BLaER1 treated with 17β-estradiol and CSF1 and Interleukin-3, amounts not matched to agents 10 nM and 100 nM (cell line): ENCODE data around the gene MYH14.

Experiments used
- H3K27ac ChIP-seq, 11 experiments: shearing (Covaris generic); formaldehyde crosslinking; 2 replicates each; pipeline ENCODE4 v1.8.1; 2022
- H3K27me3 ChIP-seq, 11 experiments: shearing (Covaris generic); formaldehyde crosslinking; 2 replicates each; pipeline ENCODE4 v1.8.1; 2022
- H3K36me3 ChIP-seq, 11 experiments: shearing (Covaris generic); formaldehyde crosslinking; 2 replicates each; pipeline ENCODE4 v1.8.1; 2022
- H3K4me1 ChIP-seq, 10 experiments: shearing (Covaris generic); formaldehyde crosslinking; 2 replicates each; pipeline ENCODE4 v1.8.1; 2022
- H3K4me2 ChIP-seq, 11 experiments: shearing (Covaris generic); formaldehyde crosslinking; 2 replicates each; pipeline ENCODE4 v1.8.1; 2022
- H3K4me3 ChIP-seq, 10 experiments: shearing (Covaris generic); formaldehyde crosslinking; 2 replicates each; pipeline ENCODE4 v1.8.1; 2022
- H3K9ac ChIP-seq, 11 experiments: shearing (Covaris generic); formaldehyde crosslinking; 2 replicates each; pipeline ENCODE4 v1.8.1; 2022
- H3K9me3 ChIP-seq, 11 experiments: shearing (Covaris generic); formaldehyde crosslinking; replicated peaks in 1 of 11; 2 replicates each; pipeline ENCODE4 v1.8.1; 2022
- H4K20me1 ChIP-seq, 11 experiments: shearing (Covaris generic); formaldehyde crosslinking; 2 replicates each; pipeline ENCODE4 v1.8.1; 2022
- Cebpa-rat ChIP-seq, 11 experiments: shearing (Covaris generic); IDR thresholded peaks; 2 replicates each; pipeline ENCODE4 v1.8.1; 2022

MYH14 gene

GRCh38 chr19:50202386-50202785, 1.0 kb upstream of the MYH14 start:
- Histone ChIP-seq H3K9ac (no peak overlapping the region), H4K20me1 (no peaks in the 10 kb centered on the region), H3K9me3 (no peaks in the 10 kb centered on the region), H3K4me1 (peaks cover 13 to 17% (median 14%) of the 10 kb centered on the region in 10 experiments), H3K4me2 (no peak overlapping the region), H3K27me3 (peaks cover 0 to 4% (median 0%) of the 10 kb centered on the region in 11 experiments; a peak in 1 of 22 replicates), H3K36me3 (no peaks in the 10 kb centered on the region), H3K4me3 (no peak overlapping the region), H3K27ac (no peak overlapping the region)
- no peak for TF ChIP-seq Cebpa-rat (IDR thresholded peaks at IDR 0.05)

- Histone ChIP-seq H3K36me3 (no peaks in the 10 kb centered on the region), H4K20me1 (no peaks in the 10 kb centered on the region), H3K27ac (no peak overlapping the region), H3K9ac (no peak overlapping the region), H3K4me3 (no peak overlapping the region), H3K9me3 (no peaks in the 10 kb centered on the region), H3K4me1 (peaks cover 13 to 17% (median 14%) of the 10 kb centered on the region in 10 experiments), H3K27me3 (peaks cover 0 to 4% (median 0%) of the 10 kb centered on the region in 11 experiments; a peak in 1 of 22 replicates), H3K4me2 (no peak overlapping the region)
- TF ChIP-seq Cebpa-rat (IDR thresholded peaks at IDR 0.05) = no peak
Measured at GRCh38 chr19:50202962-50203280, 501 bp upstream of the MYH14 start.

- peaks cover 0 to 4% (median 0%) of the 10 kb centered on the region in 11 experiments; a peak in 1 of 22 replicates for H3K27me3 ChIP-seq
- H3K36me3 ChIP-seq = no peaks in the 10 kb centered on the region
- no peak overlapping the region for H3K27ac ChIP-seq
- no peak overlapping the region for H3K9ac ChIP-seq
- no peak for TF ChIP-seq Cebpa-rat (IDR thresholded peaks at IDR 0.05)
- H3K4me1 ChIP-seq = peaks cover 4 to 10% (median 6%) of the 10 kb centered on the region in 10 experiments
- H4K20me1 ChIP-seq = no peaks in the 10 kb centered on the region
- no peak overlapping the region for H3K4me3 ChIP-seq
- no peaks in the 10 kb centered on the region for H3K9me3 ChIP-seq
- no peak overlapping the region for H3K4me2 ChIP-seq
Measured at GRCh38 chr19:50204081-50204428, 633 bp downstream of the MYH14 start.

- H3K4me1 ChIP-seq = peaks cover 0 to 6% (median 0%) of the 10 kb centered on the region in 10 experiments; a peak in 4 of 20 replicates
- no peak for TF ChIP-seq Cebpa-rat (IDR thresholded peaks at IDR 0.05)
- H3K9me3 ChIP-seq = peaks cover 0 to under 1% (median 0%) of the 10 kb centered on the region in 11 experiments; a peak in 4 of 22 replicates
- H3K27me3 ChIP-seq = peaks cover 0 to 4% (median 0%) of the 10 kb centered on the region in 11 experiments; a peak in 1 of 22 replicates
- H3K36me3 ChIP-seq = no peaks in the 10 kb centered on the region
- H3K4me2 ChIP-seq = no peak overlapping the region
- no peak overlapping the region for H3K4me3 ChIP-seq
- no peaks in the 10 kb centered on the region for H4K20me1 ChIP-seq
- no peak overlapping the region for H3K27ac ChIP-seq
- H3K9ac ChIP-seq = no peak overlapping the region
Measured at GRCh38 chr19:50204811-50205675, 1.6 kb downstream of the MYH14 start.

GRCh38 chr19:50205681-50206138, 2.3 kb downstream of the MYH14 start:
- Histone ChIP-seq H3K4me3 (no peak overlapping the region), H3K4me2 (no peak overlapping the region), H3K9me3 (peaks cover 5 to 8% (median 6%) of the 10 kb centered on the region in 11 experiments; a peak in 19 of 22 replicates), H3K9ac (no peak overlapping the region; a peak in 1 of 22 replicates), H3K36me3 (no peaks in the 10 kb centered on the region), H3K27ac (no peak overlapping the region), H3K27me3 (peaks cover 0 to 4% (median 0%) of the 10 kb centered on the region in 11 experiments; a peak in 1 of 22 replicates), H4K20me1 (no peaks in the 10 kb centered on the region), H3K4me1 (peaks cover 0 to 6% (median 0%) of the 10 kb centered on the region in 10 experiments; a peak in 4 of 20 replicates)
- TF ChIP-seq Cebpa-rat (IDR thresholded peaks at IDR 0.05) = no peak

- Histone ChIP-seq H3K9me3 (peaks cover 8 to 12% (median 11%) of the 10 kb centered on the region in 11 experiments; a peak in 20 of 22 replicates), H3K4me3 (no peak overlapping the region), H4K20me1 (no peaks in the 10 kb centered on the region), H3K36me3 (no peaks in the 10 kb centered on the region), H3K27me3 (peaks cover 0 to 4% (median 0%) of the 10 kb centered on the region in 11 experiments; a peak in 1 of 22 replicates), H3K4me2 (no peak overlapping the region), H3K4me1 (peaks cover 0 to 6% (median 0%) of the 10 kb centered on the region in 10 experiments; a peak in 4 of 20 replicates), H3K27ac (no peak overlapping the region), H3K9ac (no peak overlapping the region; a peak in 1 of 22 replicates)
- TF ChIP-seq Cebpa-rat (IDR thresholded peaks at IDR 0.05) = no peak
Measured at GRCh38 chr19:50206191-50206590, 2.8 kb downstream of the MYH14 start.

- Histone ChIP-seq H3K4me1 (peaks cover 0 to 6% (median 0%) of the 10 kb centered on the region in 10 experiments; a peak in 4 of 20 replicates), H3K4me2 (no peak overlapping the region), H3K27ac (no peak overlapping the region), H3K27me3 (peaks cover 0 to 4% (median 0%) of the 10 kb centered on the region in 11 experiments; a peak in 1 of 22 replicates), H4K20me1 (no peaks in the 10 kb centered on the region), H3K9ac (no peak overlapping the region), H3K36me3 (no peaks in the 10 kb centered on the region), H3K4me3 (no peak overlapping the region), H3K9me3 (peaks cover 18 to 26% (median 23%) of the 10 kb centered on the region in 11 experiments)
- TF ChIP-seq Cebpa-rat (IDR thresholded peaks at IDR 0.05) = no peak
Measured at GRCh38 chr19:50207730-50208129, 4.3 kb downstream of the MYH14 start.

- no peak for TF ChIP-seq Cebpa-rat (IDR thresholded peaks at IDR 0.05)
- no peak overlapping the region for H3K4me3 ChIP-seq
- no peaks in the 10 kb centered on the region for H3K36me3 ChIP-seq
- no peak overlapping the region for H3K27ac ChIP-seq
- no peak overlapping the region for H3K9ac ChIP-seq
- H3K9me3 ChIP-seq = peaks cover 18 to 26% (median 23%) of the 10 kb centered on the region in 11 experiments
- H3K27me3 ChIP-seq = peaks cover 0 to 4% (median 0%) of the 10 kb centered on the region in 11 experiments; a peak in 1 of 22 replicates
- H4K20me1 ChIP-seq = no peaks in the 10 kb centered on the region
- peaks cover 0 to 6% (median 0%) of the 10 kb centered on the region in 10 experiments; a peak in 4 of 20 replicates for H3K4me1 ChIP-seq
- H3K4me2 ChIP-seq = no peak overlapping the region
Measured at GRCh38 chr19:50209131-50209530, 5.7 kb downstream of the MYH14 start.

- no peak for TF ChIP-seq Cebpa-rat (IDR thresholded peaks at IDR 0.05)
- no peak overlapping the region for H3K9ac ChIP-seq
- peaks cover 0 to 6% (median 0%) of the 10 kb centered on the region in 10 experiments; a peak in 4 of 20 replicates for H3K4me1 ChIP-seq
- no peak overlapping the region for H3K27ac ChIP-seq
- H4K20me1 ChIP-seq = no peaks in the 10 kb centered on the region
- H3K4me2 ChIP-seq = no peak overlapping the region
- H3K4me3 ChIP-seq = no peak overlapping the region
- H3K36me3 ChIP-seq = no peaks in the 10 kb centered on the region
- 0 out of 22 replicates have a peak, but pooled peaks cover 0 to under 1% (median 0%) of the 10 kb centered on the region in 11 experiments for H3K27me3 ChIP-seq
- H3K9me3 ChIP-seq = peaks cover 18 to 26% (median 23%) of the 10 kb centered on the region in 11 experiments
Measured at GRCh38 chr19:50210425-50210824, 7.0 kb downstream of the MYH14 start.
